IPS-18c (cell line): ENCODE measurements around the gene XKR7.
A peak's percentile ranks its signal among the peaks of the same experiment; 100 is the strongest.

ENCODE experiments used
- H3K4me3 ChIP-seq: 2 replicates; pipeline ENCODE4 v1.7.0; 2013; ENCODE audit warnings: low read depth, mild to moderate bottlenecking, low read length, moderate library complexity; ENCODE audit not compliant: insufficient read depth
- H3K9me3 ChIP-seq: one replicate; pipeline ENCODE4 v1.6.1; 2013; ENCODE audit warnings: mild to moderate bottlenecking, low read length, moderate library complexity; ENCODE audit not compliant: control insufficient read depth, insufficient read depth

XKR7 gene

DNA sequence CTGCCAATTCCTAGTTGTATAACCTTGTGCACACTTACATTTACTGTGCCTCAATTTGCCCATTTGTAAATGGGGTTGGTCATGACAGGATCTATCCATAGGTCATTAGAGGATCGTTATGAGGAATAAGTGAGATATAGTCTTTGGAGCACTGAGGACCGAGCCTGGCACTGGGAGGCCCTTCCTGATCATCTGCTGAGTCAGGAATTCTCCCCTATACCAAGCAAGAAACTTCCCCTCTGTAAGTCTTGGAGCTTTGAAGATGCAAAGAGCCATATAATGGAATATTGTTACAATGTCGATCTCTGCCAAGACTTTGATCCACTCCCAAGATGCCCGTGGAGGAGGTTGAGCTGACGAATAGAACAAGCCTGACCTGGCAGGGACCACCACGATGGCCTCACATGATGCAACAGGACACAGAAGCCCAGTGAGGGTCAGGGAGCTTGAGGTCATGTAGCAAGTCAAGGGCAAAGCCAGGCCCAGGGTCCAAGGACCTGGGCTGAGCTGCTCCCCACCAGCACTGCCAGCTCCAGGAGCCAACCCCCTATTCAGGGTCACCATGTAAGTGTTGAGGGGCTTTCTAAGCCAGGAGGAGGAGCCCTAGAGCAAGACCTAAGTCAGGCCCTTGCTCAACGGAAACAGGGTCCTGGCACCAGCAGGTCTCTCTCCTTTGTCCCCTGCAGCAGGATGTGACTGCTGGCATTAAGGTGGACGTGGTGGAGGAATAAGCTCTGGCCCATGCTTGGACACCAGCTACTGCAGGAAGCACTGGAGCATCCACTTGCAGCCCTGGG lies 32.8 kb upstream of the XKR7 start:
- no peaks in the 10 kb centered on the region for H3K9me3 ChIP-seq

DNA sequence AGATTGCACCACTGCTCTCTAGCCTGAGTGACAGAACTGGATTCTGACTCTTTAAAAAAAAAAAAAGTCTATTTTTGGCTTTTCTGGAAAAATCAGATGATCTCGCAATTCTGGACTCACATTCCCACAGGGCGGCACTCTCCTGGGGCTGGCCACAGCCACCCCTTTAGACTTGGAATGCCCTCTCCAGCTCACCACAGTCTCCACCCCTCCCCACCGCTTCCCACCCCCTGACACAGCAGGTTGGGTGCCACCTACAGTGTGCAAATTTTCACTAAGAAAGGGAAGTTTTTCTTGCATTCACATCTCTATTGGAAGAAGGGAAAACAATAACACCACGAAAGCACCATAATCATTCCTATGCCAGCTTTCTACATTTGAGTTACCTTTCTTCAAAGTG lies 31.5 kb upstream of the XKR7 start:
- Histone ChIP-seq H3K4me3 (no peak overlapping the region), H3K9me3 (no peaks in the 10 kb centered on the region)

More for the DNA sequence above, 32.8 kb upstream of the XKR7 start:
- no peak overlapping the region for H3K4me3 ChIP-seq

DNA sequence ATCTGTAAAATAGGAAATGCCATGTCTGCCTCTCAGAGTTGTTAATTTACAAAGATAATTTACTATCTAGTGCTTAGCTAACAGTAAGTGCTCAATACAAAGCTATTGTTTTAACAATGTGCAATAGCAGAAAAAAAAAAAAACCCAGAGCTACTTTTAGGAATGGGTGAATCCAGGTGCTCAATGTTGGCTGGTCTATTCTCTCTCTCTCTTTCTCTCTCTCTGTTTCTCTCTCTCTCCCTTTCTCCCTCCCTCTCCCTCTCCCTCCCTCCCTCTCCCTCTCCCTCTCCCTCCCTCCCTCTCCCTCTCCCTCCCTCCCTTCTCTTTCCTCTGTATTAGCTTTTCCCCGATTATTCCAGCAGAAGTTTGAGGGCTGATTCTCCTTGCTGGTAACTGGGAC lies 30.1 kb upstream of the XKR7 start:
- no peaks in the 10 kb centered on the region for H3K9me3 ChIP-seq
- no peak overlapping the region for H3K4me3 ChIP-seq

DNA sequence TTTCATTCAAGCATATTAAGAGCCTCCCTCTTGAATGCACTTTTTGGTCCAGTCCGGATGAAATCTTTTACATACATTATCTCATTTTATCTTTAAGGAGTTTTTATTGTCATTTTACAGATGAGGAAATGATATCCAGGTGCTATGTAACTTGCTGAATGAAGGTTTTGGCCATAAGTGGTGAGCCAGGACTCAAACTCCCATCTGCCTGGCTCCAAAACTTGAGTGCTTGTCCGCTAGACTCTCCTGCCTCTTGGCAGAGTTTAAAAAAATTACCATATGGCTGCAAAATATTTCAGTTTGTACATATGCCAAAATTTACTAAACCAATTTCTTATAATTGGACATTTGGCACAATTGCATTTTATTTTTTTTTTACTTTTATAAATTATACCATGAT lies 28.3 kb upstream of the XKR7 start:
- H3K9me3 ChIP-seq: no peaks in the 10 kb centered on the region

DNA sequence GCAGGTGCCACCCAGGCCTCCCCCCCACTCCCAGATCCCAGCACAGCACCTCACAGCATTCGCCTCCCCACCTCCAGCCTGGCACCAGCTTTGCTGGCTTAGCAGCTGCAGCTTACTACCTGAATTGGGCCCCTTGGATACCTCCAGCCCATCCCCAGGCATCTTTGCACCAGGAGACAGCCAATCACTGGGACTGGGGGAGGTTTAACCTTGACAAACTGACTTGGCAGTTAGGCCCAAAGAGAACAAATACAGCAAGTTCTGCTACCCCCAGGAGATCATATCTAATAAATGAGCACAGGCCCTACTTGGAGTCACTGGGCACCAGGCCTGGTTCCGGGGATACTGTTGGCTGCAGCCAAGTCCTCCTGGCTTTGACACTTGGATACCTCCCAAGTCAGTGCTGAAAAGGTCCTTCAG lies 24.9 kb upstream of the XKR7 start:
- Histone ChIP-seq H3K4me3 (no peak overlapping the region), H3K9me3 (no peaks in the 10 kb centered on the region)

More for the DNA sequence above, 28.3 kb upstream of the XKR7 start:
- H3K4me3 ChIP-seq: no peak overlapping the region

DNA sequence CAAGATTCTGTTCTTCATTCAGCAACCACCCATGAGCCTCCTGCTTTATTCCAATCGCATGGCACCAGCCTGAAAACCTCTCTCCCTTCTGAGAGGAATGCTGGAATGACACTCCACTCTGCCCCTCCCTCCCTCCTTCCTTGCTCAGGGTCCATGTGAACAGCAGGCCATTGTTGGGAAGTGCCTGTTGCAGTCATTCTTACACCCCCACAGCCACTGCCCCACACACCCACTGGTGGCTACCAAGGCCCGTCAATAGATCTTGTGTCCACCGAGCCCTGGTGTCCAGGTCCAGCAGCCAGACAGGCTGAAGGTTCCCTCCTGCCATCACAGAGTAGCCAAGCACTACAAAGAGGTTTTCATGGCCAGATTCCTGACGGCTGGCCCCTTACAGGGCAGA lies 22.6 kb upstream of the XKR7 start:
- no peak overlapping the region for H3K4me3 ChIP-seq
- no peaks in the 10 kb centered on the region for H3K9me3 ChIP-seq

DNA sequence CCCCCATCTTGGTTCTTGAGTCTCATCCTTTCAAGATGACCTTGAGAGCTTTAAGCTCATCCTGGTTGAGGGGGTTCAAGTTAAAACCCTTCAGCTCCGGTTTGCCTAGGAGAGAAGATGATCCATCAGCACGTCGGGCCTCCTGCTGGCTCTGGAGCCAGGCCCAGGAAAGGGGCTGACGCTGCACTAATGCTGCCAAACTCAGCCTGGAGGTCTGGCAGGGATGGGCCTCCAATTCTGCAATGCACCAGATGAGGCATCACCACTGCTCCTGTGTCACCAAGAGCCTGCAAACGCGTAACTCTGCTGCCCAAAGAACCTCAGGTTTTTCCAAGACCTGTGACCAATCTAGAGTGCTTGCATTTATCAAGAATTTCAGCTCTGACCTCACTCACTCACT lies 22.2 kb upstream of the XKR7 start:
- H3K4me3 ChIP-seq: no peak overlapping the region
- H3K9me3 ChIP-seq: no peaks in the 10 kb centered on the region

DNA sequence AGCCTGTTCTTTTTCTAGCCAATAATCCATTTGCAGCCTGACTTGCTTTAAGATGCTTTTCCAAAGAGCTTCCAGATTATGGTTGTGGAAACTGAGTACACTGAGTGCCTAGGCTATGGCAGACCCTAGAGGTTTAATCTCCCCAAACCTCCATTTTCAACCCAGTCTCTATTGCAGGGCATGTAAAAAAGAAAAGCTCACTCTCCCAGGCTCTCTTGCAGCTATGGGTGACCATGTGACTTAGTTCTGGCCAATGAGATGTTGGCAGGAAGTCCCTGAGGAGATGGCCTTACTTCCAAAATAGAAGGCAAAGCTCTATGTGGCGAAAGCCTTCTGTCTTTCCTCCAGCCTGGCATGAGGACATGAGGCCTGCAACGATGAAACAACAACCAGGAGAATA lies 19.9 kb upstream of the XKR7 start:
- Histone ChIP-seq H3K4me3 (no peak overlapping the region), H3K9me3 (no peaks in the 10 kb centered on the region)

DNA sequence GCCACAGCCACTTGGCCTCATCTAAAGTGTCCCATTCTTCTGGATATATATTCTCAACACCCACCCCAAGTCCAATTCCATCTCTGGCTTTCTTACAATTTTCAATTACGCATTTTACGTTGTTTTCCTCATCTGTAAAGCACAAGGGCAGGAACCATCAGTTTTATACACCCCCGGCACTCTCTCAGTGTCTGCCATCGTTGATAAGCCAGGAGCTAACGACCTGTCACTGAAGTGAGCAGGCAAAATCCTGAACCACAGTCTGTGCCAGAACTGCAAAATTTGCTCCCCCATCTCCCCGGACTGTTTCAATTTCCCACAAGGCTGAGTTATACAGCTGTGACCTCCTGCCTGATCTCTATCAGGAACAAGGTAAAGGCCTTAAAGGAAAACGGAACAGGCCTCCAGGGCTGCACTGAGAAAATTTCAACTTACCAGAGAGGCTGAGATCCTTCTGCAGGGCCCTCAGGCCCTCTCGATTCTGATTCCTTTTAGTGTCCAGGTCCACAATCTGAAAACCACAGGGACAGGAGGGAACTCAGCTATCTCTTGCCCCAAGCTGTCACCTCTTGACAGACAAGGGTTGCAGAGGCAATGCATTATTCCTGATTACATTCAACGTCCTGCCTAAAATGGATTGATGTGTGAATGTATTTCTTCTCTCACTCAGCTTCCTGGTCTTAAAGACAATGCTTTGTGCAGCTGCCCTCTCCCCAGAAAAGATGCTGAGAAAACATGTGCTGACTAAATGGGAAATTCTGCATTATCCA lies 17.9 kb upstream of the XKR7 start:
- Histone ChIP-seq H3K9me3 (no peaks in the 10 kb centered on the region), H3K4me3 (peak overlapping the region; percentile 96; the same call in 1 of the 2 replicates)

DNA sequence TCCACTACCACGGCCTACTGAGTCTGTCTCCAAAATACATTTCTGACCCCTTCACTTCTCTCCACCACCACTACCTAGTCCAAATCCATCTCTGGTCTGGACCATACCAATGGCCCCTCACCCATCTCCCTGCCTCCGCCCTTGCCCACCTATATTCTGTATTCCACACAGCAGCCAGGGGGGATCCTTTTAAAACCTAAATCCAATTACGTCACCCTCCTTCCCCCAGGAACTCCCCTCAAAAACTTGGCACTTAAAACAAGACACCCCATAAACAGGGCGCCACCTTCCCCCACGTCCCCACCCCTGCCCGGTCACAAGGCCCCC lies 16.8 kb upstream of the XKR7 start:
- Histone ChIP-seq H3K4me3 (peak overlapping the region; percentile 96), H3K9me3 (no peaks in the 10 kb centered on the region)

DNA sequence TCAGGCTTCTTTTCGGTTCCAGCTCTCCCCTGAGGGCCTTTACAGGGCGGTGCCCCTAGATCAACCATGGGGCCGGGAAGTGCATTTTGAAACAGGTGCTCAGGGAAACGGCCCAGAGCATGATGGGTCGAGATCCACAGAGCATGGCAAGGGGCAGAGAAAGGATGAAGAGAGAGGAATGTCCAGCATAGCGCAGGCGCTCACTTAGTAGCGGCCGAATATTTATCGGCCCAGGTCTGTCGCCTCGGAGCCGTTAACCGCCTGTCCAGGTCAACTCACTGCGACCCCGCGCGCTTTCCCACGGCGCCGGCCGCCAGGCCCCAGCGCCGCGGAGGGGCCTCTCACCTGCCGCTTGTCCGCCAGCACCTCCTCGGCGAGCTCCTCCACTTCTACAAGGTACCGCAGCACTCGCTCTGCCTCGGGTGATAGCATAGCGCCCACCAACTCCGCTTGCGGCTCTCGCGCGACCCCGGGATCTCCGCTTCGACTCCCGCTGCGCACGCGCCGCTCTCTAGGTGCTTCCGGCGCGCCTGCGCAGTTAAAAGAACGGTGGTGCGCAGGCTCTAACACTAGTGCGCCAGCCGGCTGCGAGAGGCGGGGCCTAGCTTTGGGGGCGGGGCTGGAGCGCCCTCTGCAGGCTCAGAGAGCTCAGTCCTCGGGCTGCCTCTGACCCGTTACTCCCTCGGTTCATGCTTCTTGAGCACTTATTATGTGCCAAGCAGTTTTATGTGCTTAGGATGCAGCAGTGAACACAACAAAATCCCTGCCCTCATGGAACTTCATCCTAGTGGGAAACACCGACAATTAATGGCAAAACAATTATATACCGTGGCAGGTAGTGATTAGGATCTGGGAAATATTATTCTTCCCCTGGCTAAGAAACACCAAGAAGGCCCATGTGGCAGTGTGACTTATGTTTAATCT lies 16.2 kb upstream of the XKR7 start, which contains the start of gene PDRG1:
PDRG1 (minus strand) TSS at position 517 of the 924 bp plus-strand sequence; CDS start at position 432, 85 bp downstream.
- no peaks in the 10 kb centered on the region for H3K9me3 ChIP-seq
- peak within 1 kb of the TSS; percentile 96 for H3K4me3 ChIP-seq

DNA sequence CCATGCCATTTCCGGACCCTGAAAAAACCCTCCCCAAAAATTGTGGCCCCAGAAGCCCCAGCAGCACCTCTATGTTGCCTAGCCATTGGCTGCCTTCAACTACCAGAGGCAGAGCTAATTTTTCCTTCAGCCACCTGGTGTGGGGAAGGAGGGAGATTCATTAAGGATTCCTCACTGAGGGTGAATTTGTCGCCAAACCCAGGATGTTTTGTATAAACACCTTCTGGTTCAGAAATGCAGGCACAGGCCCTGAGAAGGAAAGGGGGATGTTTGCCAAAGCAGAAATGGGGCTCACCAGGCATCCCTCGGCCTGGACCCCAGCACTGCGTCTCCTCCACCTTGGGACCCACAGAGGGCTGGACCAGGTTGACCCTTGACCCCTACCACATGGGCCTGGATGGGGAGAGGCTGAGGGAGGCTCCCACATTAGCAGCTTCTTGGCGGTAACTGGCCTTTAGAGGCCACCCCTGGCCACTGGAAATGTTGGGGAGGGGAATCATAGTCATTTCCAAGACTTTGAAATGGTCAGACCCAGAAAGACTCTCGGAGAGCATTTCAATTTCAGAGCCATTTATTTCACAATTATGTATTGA lies 14.3 kb upstream of the XKR7 start:
- H3K4me3 ChIP-seq: no peak overlapping the region

DNA sequence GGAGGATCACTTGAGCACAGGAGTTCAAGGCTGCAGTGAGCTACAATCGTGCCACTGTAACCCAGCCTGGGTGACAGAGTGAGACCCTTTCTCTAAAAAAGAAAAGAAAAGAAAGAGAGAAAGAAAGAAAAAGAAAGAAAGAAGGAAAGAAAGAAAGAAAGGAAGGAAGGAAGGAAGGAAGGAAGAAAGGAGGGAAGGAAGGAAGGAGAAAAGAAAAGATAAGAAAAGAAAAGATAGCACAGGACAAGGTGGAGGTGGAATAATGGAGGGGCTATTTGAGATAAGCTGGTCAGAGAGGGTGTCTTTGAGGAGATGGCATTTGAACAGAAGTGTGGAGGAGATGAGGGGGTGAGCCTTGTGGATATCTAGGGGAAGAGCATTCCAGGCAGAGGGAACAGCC lies 13.5 kb upstream of the XKR7 start:
- H3K9me3 ChIP-seq: no peaks in the 10 kb centered on the region
- H3K4me3 ChIP-seq: no peak overlapping the region

More for the DNA sequence above, 14.3 kb upstream of the XKR7 start:
- H3K9me3 ChIP-seq: no peaks in the 10 kb centered on the region

DNA sequence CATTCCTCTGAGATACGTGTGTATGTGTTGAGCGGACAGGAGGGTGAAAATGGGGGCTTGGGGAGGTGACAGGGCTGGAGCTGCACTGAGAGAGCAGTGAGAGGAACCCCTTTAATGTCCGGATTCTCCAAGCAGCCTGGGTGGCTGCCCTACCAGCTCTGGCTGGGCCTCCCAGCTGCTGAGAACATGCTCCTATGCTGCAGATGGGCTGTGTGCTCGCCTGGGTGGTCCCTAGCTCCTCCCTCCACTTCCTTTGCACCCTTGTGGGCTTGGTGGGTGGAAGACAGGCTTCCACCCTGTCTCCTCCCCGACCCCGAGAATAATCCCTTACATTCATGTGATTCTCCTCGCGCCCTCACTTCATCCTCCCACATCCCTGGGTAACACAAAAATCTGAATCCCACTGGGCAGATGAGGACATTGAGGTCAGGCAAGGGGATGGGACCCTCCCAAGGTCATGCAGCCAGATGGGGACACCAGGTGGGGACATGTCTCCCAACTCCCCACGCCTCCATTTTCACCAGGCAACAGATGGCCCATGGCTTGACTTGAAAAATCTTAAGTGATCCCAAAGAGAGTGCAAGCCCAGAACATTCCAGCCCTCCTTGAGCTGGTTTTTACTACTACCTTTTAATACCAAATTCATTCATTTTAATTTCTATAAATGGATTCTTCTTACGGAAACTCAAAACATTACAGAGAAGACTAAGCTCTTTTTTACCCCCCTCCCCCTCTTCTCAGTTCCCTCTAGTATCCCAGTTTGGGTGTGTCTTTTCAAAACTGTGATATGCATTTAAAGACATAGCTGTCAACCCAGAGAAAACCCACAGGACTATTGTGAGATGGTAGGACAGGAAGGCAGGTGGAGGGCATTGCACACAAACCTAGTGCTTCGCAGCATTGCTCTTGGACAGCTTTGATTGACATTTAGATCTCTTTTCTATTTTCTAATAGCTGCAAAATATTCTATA lies 11.1 kb upstream of the XKR7 start:
- Histone ChIP-seq H3K4me3 (no peak overlapping the region), H3K9me3 (no peaks in the 10 kb centered on the region)

DNA sequence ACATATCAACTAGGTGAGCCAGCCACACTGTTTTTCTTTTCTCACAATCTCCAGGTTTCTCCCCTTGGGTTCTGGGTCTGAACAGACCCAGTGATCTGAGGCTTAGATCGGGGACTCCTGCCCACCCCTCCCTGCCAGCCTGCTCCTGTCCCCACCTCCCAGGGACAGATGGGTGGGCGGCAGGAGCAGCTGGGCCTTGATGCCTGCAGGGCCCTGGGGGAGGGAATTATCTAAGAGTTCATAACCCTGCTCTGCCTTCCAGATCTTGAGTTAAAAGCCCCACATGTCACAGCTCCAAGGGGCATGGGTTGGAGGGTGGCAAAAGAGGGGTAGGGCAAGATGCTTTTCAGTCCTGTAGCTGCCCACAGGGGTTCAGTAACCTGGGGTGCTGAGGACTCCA lies 5.2 kb upstream of the XKR7 start:
- Histone ChIP-seq H3K9me3 (no peaks in the 10 kb centered on the region), H3K4me3 (no peak overlapping the region)

DNA sequence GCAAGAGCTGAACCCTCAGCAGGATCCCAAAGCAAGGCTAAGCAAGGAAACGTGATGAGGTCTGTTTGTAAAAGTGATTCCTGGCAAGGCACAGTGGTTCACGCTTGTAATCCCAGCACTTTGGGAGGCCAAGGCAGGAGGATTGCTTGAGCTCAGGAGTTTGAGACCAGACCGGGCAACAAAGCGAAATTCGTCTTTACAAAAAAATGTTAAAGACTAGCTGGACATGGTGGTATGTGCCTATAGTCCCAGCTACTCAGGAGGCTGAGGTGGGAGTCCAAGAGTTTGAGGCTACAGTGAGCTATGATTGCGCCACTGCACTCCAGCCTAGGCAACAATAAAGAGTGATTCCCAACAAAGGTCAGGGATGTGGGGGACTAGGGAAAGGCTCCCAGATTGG lies 4.1 kb upstream of the XKR7 start:
- H3K4me3 ChIP-seq: no peak overlapping the region
- no peaks in the 10 kb centered on the region for H3K9me3 ChIP-seq
